HG03045 (cell line): ENCODE data around the gene IGFBP7.
"Not testable (repeated sequence)": the region's sequence is repeated elsewhere in the genome, so short reads cannot be mapped to it uniquely, and the experiment has no call there.

Source experiments
- ATAC-seq: cut with Tn5 transposase; IDR thresholded peaks from one replicate; pipeline ENCODE4 v1.9.1; 2021; ENCODE audit warnings: mild to moderate bottlenecking, moderate library complexity; ENCODE audit not compliant: unreplicated experiment

IGFBP7 gene

DNA sequence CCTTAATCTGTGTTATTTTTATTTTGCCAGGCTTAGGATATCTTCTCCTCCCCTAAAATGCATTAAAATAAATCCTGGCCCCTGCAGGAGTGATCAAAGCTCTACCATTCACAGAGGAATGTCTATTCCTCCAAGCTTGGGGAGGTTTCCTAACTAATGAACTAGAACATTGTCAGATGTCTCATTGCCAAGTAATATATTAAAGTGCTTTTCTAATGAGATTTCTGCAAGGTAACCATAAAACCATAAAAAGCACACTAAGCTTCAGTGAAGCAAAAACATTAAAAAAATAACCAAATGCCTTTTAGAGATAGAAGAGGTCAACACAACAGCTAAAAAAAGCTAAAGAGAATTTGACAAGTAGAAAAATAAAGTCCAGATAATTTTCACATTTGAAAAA is 34.8 kb downstream of the IGFBP7 start:
- no peak for ATAC-seq

DNA sequence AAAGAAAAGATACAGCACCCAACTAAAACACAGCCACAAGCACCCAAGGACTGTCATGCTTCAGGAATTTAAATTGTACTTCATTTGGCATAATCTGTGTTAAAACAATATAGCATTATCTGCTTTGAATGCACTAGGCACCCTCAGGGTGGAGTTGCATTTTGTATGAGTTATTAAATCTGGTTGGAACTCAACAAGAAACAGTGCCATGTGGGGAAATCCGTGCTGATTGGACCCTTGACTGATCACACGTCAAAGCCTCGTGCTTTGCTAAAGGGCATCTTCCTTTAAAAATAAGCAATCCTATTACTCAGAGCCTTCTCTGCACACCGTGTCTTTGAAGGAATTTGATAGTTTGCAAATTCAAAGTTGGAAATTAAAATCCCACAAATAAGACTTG is 35.4 kb downstream of the IGFBP7 start:
- no peak for ATAC-seq

GRCh38 chr4:57073559-57073958 is 36.6 kb downstream of the IGFBP7 start:
- no peak for ATAC-seq

DNA sequence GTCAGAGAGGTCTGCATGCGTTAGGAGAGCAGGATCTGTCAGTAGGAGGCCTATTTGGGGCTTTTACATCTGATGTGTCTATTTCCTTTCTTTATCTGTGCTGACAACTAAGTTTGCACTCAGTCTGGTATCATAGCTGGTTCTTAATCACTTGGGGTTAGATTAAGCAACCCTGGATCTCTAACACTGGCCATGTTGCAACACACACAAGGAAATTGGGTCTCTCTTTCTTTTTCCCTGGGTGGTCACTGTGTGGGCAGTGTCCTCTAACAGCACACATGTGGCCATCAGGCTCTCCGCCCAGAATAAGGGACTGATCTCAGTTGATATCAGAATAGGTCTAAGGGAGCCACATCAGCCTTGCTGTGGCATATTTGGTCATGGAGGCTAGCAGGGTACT is 38.9 kb downstream of the IGFBP7 start:
- ATAC-seq = no peak

- no peak for ATAC-seq
Measured at GRCh38 chr4:57070461-57070860, 39.7 kb downstream of the IGFBP7 start.

DNA sequence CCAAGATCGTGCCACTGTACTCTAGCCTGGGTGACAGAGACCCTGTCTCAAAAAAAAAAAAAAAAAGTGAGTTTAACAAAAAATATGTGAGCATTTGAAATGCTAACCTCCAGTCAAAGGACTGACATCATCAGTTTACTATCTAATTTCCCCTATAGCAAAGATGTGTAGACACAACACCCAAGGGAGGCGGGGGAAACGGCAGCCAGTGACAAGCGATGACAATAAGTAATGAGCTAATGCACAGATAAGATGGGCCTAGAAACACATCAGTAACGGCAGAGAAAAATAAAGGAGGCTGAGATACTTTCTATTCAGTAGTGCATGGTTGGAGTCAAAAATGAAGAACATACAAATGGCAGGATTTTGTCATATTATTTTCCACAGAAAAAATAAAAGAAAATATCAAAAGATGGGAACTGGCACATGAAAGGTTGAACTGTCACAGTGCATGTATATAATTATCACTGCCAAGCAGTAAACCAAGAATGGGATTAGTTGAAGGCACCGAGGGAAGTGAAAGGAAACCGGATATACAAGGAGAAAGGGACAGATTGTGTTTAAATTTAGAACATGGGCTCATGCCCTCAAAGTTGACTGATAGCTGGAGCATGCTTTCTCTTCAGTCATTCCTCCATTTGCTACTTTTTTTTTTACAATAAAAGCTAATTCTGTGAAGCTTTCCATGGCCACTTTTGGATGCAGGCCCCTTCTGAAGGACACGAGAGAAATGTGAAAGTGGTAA is 41.8 kb downstream of the IGFBP7 start:
- no peak for ATAC-seq

DNA sequence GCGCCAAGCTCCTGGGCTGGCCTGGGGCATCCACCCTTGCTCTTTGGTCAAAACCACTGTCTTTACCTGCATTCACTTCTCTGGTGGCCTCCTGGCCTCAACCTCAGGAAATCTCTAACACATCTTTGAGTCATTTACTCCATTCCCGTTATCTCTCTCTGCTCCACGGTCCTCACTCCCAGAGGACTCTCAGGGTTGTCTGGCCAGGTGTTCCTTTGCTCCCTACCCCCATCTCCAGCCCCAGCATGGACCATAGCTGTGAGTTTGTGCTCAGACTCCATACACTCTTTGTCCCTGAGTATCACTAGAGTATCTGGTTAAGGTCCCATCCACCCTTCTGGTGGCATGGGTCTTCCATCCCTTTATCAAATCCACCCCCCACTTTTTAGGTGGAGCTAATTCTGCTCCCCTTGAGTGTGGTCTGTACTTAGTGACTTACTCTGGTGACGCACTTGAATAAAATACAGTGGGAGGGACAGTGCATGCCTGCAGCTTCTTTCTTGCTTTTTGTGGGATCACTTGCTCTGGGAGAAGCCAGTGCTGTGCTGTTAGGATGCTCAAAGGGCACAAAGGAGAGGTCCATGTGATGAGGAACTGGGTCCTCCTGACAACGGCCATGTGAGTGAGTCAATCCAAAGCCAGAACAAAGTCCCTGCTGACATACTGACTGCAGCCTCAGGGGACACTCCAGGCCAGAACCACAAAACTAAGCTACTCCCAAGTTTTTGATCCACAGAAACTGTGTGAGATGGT is 44.3 kb downstream of the IGFBP7 start:
- ATAC-seq = no peak

DNA sequence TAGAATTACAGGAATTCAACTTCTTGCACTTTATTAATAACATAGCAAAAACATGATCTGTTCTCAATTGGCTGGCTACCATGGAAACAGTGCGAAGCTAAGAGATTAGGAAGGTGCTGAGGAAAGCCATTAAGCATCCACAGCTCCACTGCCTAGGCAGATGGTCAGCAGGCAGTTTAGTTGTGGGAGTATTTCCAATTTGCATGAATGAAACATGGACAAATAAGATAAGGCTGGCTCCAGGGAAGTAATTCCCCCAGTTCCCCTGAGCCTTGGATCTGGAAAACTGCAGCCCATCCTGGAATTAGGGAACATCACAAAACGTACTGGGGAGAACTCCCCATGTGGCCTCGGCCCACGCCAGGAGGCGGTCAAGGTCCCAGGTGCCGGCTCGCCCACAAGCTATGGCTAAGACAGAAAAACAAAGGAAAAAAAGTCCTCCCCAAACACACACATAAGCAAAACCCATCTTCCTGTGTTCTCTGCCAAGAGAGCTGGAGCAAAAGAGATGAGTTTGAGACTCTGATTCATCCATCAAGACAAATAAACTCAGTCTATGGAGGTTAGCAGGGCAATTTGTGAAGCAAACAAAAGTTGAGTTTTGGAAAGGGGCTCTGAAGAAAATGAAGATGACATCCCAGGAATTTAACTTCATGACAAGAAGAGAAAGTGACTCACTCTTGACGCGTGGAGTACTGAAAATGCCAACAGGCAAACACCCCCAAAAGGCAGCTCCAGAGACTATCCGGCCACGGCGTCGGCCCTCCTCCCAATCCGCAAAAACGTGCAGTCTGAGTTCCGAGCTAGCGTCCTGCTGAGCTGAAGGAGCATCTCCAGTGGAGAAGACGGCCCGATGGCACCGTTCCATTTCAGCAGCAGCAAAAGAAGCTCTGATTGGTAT is 45.1 kb downstream of the IGFBP7 start:
- ATAC-seq = no peak

- no peak for ATAC-seq
Measured at GRCh38 chr4:57064120-57064519, 46.1 kb downstream of the IGFBP7 start.

DNA sequence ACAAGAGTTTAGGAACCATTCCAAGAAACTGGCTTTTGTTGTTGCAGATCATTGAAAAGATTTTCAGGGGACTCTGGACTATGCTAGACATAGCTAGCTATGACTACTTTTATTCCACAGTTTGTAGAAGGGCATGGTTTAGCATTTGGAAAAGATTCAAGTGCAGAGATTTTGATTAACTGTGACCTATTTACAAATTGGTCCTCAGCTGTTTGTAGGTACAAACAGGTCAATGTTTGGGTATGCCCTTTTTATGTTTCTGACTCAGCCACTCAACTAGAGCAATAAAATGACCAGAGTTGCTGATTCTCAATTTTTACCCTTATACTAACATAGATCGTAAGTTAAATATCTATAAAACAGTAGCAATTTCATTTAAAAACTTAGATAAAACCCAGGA is 46.7 kb downstream of the IGFBP7 start:
- no peak for ATAC-seq

DNA sequence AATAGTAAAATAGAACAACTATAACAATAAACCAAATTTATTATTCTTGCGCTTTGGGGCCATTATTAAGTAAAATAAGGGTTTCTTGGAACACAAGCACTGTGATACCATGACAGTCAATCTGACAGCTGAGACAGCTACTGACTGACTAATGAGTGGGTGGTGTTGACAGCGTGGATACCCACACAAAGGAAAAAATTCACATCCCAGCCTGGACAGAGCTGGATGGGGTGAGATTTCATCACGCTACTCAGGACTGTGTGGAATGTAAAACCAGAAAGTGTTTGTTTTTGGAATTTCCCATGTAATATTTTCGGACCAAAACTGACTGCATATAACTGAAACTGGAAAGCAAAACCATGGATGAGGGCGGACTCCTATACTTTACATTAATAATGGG is 48.8 kb downstream of the IGFBP7 start:
- no peak for ATAC-seq

- not testable (repeated sequence) for ATAC-seq
Measured at GRCh38 chr4:57060717-57061067, 49.5 kb downstream of the IGFBP7 start.

- ATAC-seq = no peak
Measured at GRCh38 chr4:57059890-57060716, 50.1 kb downstream of the IGFBP7 start.

GRCh38 chr4:57055886-57056285 is 54.3 kb downstream of the IGFBP7 start:
- no peak for ATAC-seq

GRCh38 chr4:57053508-57053907 is 56.7 kb downstream of the IGFBP7 start:
- no peak for ATAC-seq

GRCh38 chr4:57051524-57051923 is 58.7 kb downstream of the IGFBP7 start:
- no peak for ATAC-seq

GRCh38 chr4:57051095-57051494 is 59.1 kb downstream of the IGFBP7 start:
- no peak for ATAC-seq

- no peak for ATAC-seq
Measured at GRCh38 chr4:57048590-57049304, 61.4 kb downstream of the IGFBP7 start.

- ATAC-seq = not testable (repeated sequence)
Measured at GRCh38 chr4:57047046-57047445, 63.1 kb downstream of the IGFBP7 start.

DNA sequence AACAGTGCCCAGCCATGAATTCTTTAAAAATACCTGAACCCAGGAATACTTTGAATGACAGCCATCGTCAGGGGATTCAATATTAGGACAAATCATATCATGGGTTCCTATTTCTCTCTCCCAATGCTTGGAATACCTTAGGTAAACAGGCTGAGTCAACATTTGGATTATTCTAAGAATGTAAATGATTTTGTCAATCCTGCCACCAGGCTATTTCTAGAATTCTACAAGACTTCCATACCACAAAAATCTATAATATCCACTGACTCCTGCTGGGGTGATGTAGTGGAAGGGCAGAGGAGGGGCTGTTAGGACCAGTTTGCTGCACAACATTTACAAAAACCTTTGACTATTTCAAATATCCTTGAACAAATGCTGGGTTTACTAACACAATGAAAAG is 65.2 kb downstream of the IGFBP7 start:
- no peak for ATAC-seq
